NCI-H510A (cell line): ENCODE measurements around the gene LYRM7.
"Not testable (repeated sequence)": the region's sequence is repeated elsewhere in the genome, so short reads cannot be mapped to it uniquely, and the experiment has no call there.

ENCODE experiments used
- DNase-seq: peaks from one replicate; lab custom pipeline; 2025; lab: John Stamatoyannopoulos, UW

LYRM7 gene

GRCh38 chr5:131221008-131221703, 50.4 kb downstream of the LYRM7 start:
- no peak for DNase-seq

GRCh38 chr5:131221888-131222287, 51.1 kb downstream of the LYRM7 start:
- DNase-seq = no peak

- no peak for DNase-seq
Measured at GRCh38 chr5:131222731-131223130, 52.0 kb downstream of the LYRM7 start.

- DNase-seq = no peak
Measured at GRCh38 chr5:131223751-131224386, 53.1 kb downstream of the LYRM7 start.

GRCh38 chr5:131224387-131225201, 53.9 kb downstream of the LYRM7 start:
- DNase-seq = no peak

- no peak for DNase-seq
Measured at GRCh38 chr5:131225282-131225974, 54.7 kb downstream of the LYRM7 start.

GRCh38 chr5:131226899-131227298, 56.2 kb downstream of the LYRM7 start:
- no peak for DNase-seq

- no peak for DNase-seq
Measured at GRCh38 chr5:131228646-131229045, 57.9 kb downstream of the LYRM7 start.

GRCh38 chr5:131229623-131230022, 58.9 kb downstream of the LYRM7 start:
- DNase-seq = no peak

- no peak for DNase-seq
Measured at GRCh38 chr5:131230406-131230805, 59.7 kb downstream of the LYRM7 start.

GRCh38 chr5:131239686-131240085, 68.9 kb downstream of the LYRM7 start:
- DNase-seq = no peak

- DNase-seq = no peak
Measured at GRCh38 chr5:131242728-131243255, 72.0 kb downstream of the LYRM7 start.

- no peak for DNase-seq
Measured at GRCh38 chr5:131245312-131245711, 74.6 kb downstream of the LYRM7 start.

GRCh38 chr5:131245948-131246347, 75.2 kb downstream of the LYRM7 start:
- no peak for DNase-seq

GRCh38 chr5:131246504-131246903, 75.8 kb downstream of the LYRM7 start:
- DNase-seq = no peak

- DNase-seq = no peak
Measured at GRCh38 chr5:131250751-131251475, 80.2 kb downstream of the LYRM7 start.

GRCh38 chr5:131252824-131253171, 82.1 kb downstream of the LYRM7 start:
- DNase-seq = no peak

- DNase-seq = not testable (repeated sequence)
Measured at GRCh38 chr5:131254025-131254424, 83.3 kb downstream of the LYRM7 start.

- DNase-seq = no peak
Measured at GRCh38 chr5:131254741-131255140, 84.0 kb downstream of the LYRM7 start.
